Keratinocyte (primary cell): ENCODE data around the gene ZNF316. TPM values are rescaled to one million over a fixed set of nuclear protein-coding genes. Genes with fewer than 3 reads are reported as not detected.

Source experiments
- DNase-seq: peaks from one replicate; pipeline ENCODE4 v3.0.0-alpha.2; 2011; ENCODE audit warnings: low read depth, missing footprints, low spot score
- FAIRE-seq: peaks from 2 replicates; lab custom pipeline; 2011; peaks lifted over from hg19 to GRCh38; lab: Jason Lieb, UNC
- H2AFZ ChIP-seq: 2 replicates; pipeline ENCODE4 v1.6.0; 2012; ENCODE audit warnings: low read length, control low read depth, inconsistent platforms; ENCODE audit not compliant: control insufficient read depth
- H3K27ac ChIP-seq: 2 replicates; pipeline ENCODE4 v1.5.1; 2011; ENCODE audit warnings: low read length; ENCODE audit not compliant: control insufficient read depth, insufficient read depth
- H3K27me3 ChIP-seq: 3 replicates; pipeline ENCODE4 v1.6.0; 2011; ENCODE audit warnings: low read length; ENCODE audit not compliant: control insufficient read depth, insufficient read depth; ENCODE audit errors: extremely low read depth
- H3K36me3 ChIP-seq, 2 experiments: 2 replicates in 1 of 2; 3 replicates in 1 of 2; pipeline ENCODE4 v1.5.1; 2011; ENCODE audit warnings: low read length in 2 of 2, mild to moderate bottlenecking in 1 of 2; ENCODE audit not compliant: control insufficient read depth in 2 of 2, insufficient read depth in 2 of 2; ENCODE audit errors: extremely low read depth in 1 of 2
- H3K4me1 ChIP-seq: 3 replicates; pipeline ENCODE4 v1.5.1; 2011; ENCODE audit warnings: low read length; ENCODE audit not compliant: control insufficient read depth, insufficient read depth; ENCODE audit errors: extremely low read depth
- H3K4me2 ChIP-seq: 3 replicates; pipeline ENCODE4 v1.6.0; 2011; ENCODE audit warnings: low read depth, low read length; ENCODE audit not compliant: control insufficient read depth, insufficient read depth; ENCODE audit errors: extremely low read depth
- H3K4me3 ChIP-seq, 3 experiments: fragments of 200-600 bp in 1 of 3; sonication (generic) in 1 of 3; 2 replicates in 2 of 3; 3 replicates in 1 of 3; pipeline ENCODE4 v1.5.1; 2011 to 2016; ENCODE audit warnings: low read length in 3 of 3, mild to moderate bottlenecking in 3 of 3, control low read depth in 2 of 3, inconsistent platforms in 1 of 3, low read depth in 1 of 3, mixed read lengths in 1 of 3, mixed run types in 1 of 3, moderate library complexity in 1 of 3; ENCODE audit not compliant: control insufficient read depth in 2 of 3, insufficient read depth in 2 of 3; ENCODE audit errors: extremely low read depth in 1 of 3
- H3K79me2 ChIP-seq: 2 replicates; pipeline ENCODE4 v1.6.0; 2012; ENCODE audit warnings: low read length; ENCODE audit not compliant: control insufficient read depth, insufficient read depth
- H3K9ac ChIP-seq: 3 replicates; pipeline ENCODE4 v1.6.0; 2011; ENCODE audit warnings: low read length; ENCODE audit not compliant: control insufficient read depth, insufficient read depth; ENCODE audit errors: extremely low read depth
- H3K9me1 ChIP-seq: 3 replicates; pipeline ENCODE4 v1.6.0; 2011; ENCODE audit warnings: low read length; ENCODE audit not compliant: control insufficient read depth, insufficient read depth; ENCODE audit errors: extremely low read depth
- H3K9me3 ChIP-seq: 2 replicates; pipeline ENCODE4 v1.5.1; 2012; ENCODE audit warnings: low read depth, low read length; ENCODE audit not compliant: control insufficient read depth
- H4K20me1 ChIP-seq: 3 replicates; pipeline ENCODE4 v1.6.0; 2011; ENCODE audit warnings: low read length; ENCODE audit not compliant: control insufficient read depth, insufficient read depth; ENCODE audit errors: extremely low read depth
- CTCF ChIP-seq, 3 experiments: IDR thresholded peaks in 1 of 3; conservative IDR thresholded peaks in 1 of 3; optimal IDR thresholded peaks in 1 of 3; 2 replicates in 2 of 3; 3 replicates in 1 of 3; pipeline versions ENCODE3 to v1.5.1; 2011; ENCODE audit warnings: low read length in 3 of 3, mild to moderate bottlenecking in 3 of 3, moderate library complexity in 2 of 3, control low read depth in 1 of 3, inconsistent platforms in 1 of 3; ENCODE audit not compliant: insufficient read depth in 2 of 3; ENCODE audit errors: extremely low read depth in 1 of 3
- EZH2 ChIP-seq: IDR thresholded peaks from one replicate; pipeline ENCODE4 v1.6.1; 2012; ENCODE audit warnings: inconsistent platforms, mild to moderate bottlenecking, low read length, moderate library complexity
- dilution Hi-C: fragments of 300-500 bp; cut with MboI; formaldehyde crosslinking; loops from one replicate; pipeline ENCODE4 v1.7.0; 2020; ENCODE audit warnings: low sequenced_read_pairs; ENCODE audit not compliant: extremely low pct_ligation_motif_present
- polyA plus RNA-seq, 5 experiments: library from polyadenylated mRNA; depleted of rRNA in 3 of 5; stranded (reverse) in 3 of 5; stranded (forward) in 1 of 5; unstranded in 1 of 5; fragments of >200 nt; gene quantifications; 1 replicate in 1 of 5; 2 replicates in 3 of 5; 3 replicates in 1 of 5; pipeline versions ENCODE4 v1.2.1 to v1.2.3, GENCODE V29; 2011 to 2012; ENCODE audit warnings: missing spikeins in 2 of 5, low read depth in 1 of 5, low replicate concordance in 1 of 5

ZNF316 gene
- polyA plus RNA-seq, 1 donor (not counting 4 experiments of a cell fraction or from before 2014, with no cell fraction given), result 5.1 TPM

DNA sequence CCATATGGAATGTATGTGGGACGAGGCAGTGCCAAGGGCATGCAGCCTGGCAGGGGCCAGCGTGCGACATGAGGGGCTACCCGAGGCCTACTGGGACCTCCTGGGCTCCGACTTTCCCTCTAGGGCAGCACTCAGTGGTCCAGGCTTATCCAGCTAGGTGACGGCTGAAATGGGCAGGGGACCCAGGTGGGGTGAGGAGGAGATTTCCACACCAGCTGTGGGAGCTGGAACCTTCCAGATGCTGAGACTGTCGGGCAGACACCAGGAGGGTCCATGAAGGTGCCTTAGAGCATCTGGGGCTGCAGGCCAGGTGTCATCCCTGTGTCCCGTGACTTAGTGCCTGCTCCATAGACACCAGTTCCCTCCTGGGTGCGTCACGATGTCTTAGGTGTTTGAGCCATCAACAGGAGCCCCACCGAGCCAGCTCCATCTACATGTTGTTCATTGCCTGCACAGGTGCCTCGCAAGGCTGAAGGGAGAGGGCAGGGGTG is 13.4 kb downstream of the ZNF316 start:
- Histone ChIP-seq H3K9me3 (no peaks in the 10 kb centered on the region), H2AFZ (no peak overlapping the region), H3K36me3 (peaks cover 15 to 18% of the 10 kb centered on the region in 2 experiments), H3K27ac (no peak overlapping the region), H3K27me3 (no peaks in the 10 kb centered on the region), H3K4me1 (no peaks in the 10 kb centered on the region), H3K9me1 (no peaks in the 10 kb centered on the region), H3K79me2 (no peaks in the 10 kb centered on the region), H3K9ac (no peak overlapping the region), H3K4me2 (no peak overlapping the region), H3K4me3 (no peak overlapping the region), H4K20me1 (no peaks in the 10 kb centered on the region)
- dilution Hi-C loops, result no loop called here
- TF ChIP-seq EZH2, result no peak
- no peak for TF ChIP-seq CTCF (optimal IDR thresholded peaks at IDR 0.05 in 1 of 3, IDR thresholded peaks at IDR 0.05 in 1 of 3, conservative IDR thresholded peaks at IDR 0.05 in 1 of 3; ENCODE audit: extremely low read depth in 1 of 3, insufficient read depth in 2 of 3, low read length in 3 of 3)
- no peak for FAIRE-seq
- no peak for DNase-seq

DNA sequence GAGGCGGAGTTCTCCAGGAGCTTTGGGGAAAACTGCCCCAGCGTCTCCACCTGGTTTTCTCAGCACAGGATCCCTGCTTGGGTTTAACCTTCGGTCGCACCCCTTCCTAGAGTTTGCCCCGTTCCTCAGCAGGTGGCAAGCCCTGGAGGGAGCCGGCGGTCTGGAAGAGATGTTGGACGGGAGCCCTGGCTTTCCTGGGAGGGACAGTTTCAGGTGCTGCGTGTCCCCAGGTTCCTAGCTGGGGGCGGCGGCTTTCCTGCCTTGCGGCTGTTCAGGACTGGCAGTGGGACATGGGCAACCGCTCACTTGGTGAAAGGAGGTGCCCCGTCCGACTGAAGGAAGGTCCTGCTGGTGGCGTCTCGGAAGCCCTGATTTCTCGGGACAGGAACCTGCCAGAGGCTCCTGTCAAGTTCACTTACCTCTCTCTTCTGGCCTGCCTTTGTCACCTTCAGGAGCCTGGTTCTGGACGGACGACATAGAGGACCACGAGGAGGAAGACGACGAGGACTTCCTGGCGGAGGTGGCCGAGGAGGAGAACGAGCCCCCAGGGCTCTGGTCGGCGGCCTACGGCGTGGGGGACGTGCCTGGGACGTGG is 14.8 kb downstream of the ZNF316 start:
- no peak for FAIRE-seq

More for the DNA sequence above, 14.8 kb downstream of the ZNF316 start:
- Histone ChIP-seq H3K4me2 (no peak overlapping the region), H3K9ac (no peak overlapping the region), H2AFZ (no peak overlapping the region), H3K36me3 (peaks cover 15% of the 10 kb centered on the region in 2 experiments), H3K27me3 (no peaks in the 10 kb centered on the region), H3K27ac (no peak overlapping the region), H3K9me1 (no peaks in the 10 kb centered on the region), H3K9me3 (no peaks in the 10 kb centered on the region), H3K4me1 (no peaks in the 10 kb centered on the region), H3K79me2 (no peaks in the 10 kb centered on the region), H3K4me3 (no peak overlapping the region), H4K20me1 (no peaks in the 10 kb centered on the region)
- dilution Hi-C loops, result no loop called here
- DNase-seq, result no peak
- TF ChIP-seq EZH2 (no peak), CTCF (optimal IDR thresholded peaks at IDR 0.05 in 1 of 3, IDR thresholded peaks at IDR 0.05 in 1 of 3, conservative IDR thresholded peaks at IDR 0.05 in 1 of 3; ENCODE audit: extremely low read depth in 1 of 3, insufficient read depth in 2 of 3, low read length in 3 of 3) (no peak)
